ENCODE measurements around the gene ANKRD11. TPM values are rescaled to one million over a fixed set of nuclear protein-coding genes. Genes with fewer than 3 reads are reported as not detected.

ANKRD11 gene
- total and polyA plus RNA-seq, 3 experiments from 2014 or later, result 39.8 to 150 (median 130) TPM

DNA sequence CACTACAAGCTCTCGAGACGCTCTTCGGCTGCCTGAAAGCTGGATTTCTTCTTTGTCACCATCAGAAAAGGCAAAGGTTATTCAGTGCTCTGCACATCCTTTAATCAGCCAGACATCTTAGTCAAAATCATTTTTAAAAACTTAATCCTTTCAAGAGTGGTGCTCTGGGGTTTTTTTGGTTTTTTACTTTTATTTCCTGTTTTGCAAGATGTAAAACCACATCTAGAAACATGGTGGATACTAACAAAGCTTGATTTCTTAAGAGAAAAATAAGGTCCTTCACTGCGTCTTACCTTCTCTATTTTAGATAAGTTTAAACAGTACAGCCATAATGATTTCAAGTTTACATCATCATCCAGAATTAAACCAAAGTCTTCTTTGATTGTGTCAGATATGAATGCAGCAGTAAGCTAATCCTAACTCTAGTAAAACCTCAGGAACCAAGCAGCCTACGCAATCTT lies 6.3 kb downstream of the ANKRD11 start:
- H3K9me3 Mint-ChIP-seq, result peaks cover 0 to 1% (median 0%) of the 10 kb centered on the region in 5 donors
- H3K9me3 ChIP-seq (ENCODE audit: low read length), result no peaks in the 10 kb centered on the region

DNA sequence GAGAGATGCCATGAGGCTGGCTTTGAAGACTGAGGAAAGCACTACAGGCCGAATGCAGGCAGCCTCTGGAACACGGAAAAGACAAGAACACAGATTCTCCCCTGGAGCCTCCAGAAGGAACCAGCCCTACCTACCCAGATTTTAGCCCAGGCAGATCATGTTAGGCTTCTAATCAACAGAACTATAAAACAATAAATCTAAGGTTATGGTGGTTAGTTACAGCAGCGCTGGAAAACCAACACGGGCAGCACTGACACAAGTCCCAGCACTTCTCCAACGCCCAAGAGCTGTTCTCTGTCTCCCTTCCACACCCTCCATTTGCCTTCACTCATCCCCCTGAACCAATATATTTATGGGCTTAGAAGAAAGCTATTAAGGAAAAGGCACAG lies 7.5 kb downstream of the ANKRD11 start:
- H3K4me1 ChIP-seq (ENCODE audit: insufficient read depth, low read length), result peaks cover 92% of the 10 kb centered on the region
- Mint-ChIP-seq H3K4me1 (peaks cover 85 to 93% (median 91%) of the 10 kb centered on the region in 3 donors), H3K4me3 (peak overlapping the region; percentile 67 to 88 (median 77)), H3K36me3 (peaks cover 0 to 29% (median 15%) of the 10 kb centered on the region in 3 donors), H3K27ac (peak overlapping the region; percentile 44 to 98 (median 50)), H3K27me3 (peaks cover 0 to 2% of the 10 kb centered on the region in 2 donors), H3K9me3 (no peaks in the 10 kb centered on the region)
- H3K27me3 ChIP-seq (ENCODE audit: insufficient read depth, low read length, poor library complexity, severe bottlenecking), result no peaks in the 10 kb centered on the region
- H3K27ac ChIP-seq (ENCODE audit: low read depth, low read length), result no peak overlapping the region
- H3K9me3 ChIP-seq (ENCODE audit: low read length), result no peaks in the 10 kb centered on the region
- DNase-seq, result no peak
- ChIA-PET CTCF (interaction anchor here (0.9 to 1.2 kb wide), 3 partner anchors 21 to 43 kb away, joined by 3 read pairs; no protein-coding TSS in a partner anchor), POLR2A (interaction anchor here (1.3 kb wide), 1 partner anchor 9 kb away, joined by 3 read pairs; no protein-coding TSS in a partner anchor)
- no peak overlapping the region for H3K4me3 ChIP-seq (ENCODE audit: low read length)
- H3K36me3 ChIP-seq (ENCODE audit: insufficient read depth, low read length), result no peaks in the 10 kb centered on the region

More for the DNA sequence above, 6.3 kb downstream of the ANKRD11 start:
- Histone ChIP-seq H3K27ac (ENCODE audit: low read depth, low read length) (no peak overlapping the region), H3K27me3 (ENCODE audit: insufficient read depth, low read length, poor library complexity, severe bottlenecking) (no peaks in the 10 kb centered on the region), H3K36me3 (ENCODE audit: insufficient read depth, low read length) (no peaks in the 10 kb centered on the region), H3K4me1 (ENCODE audit: insufficient read depth, low read length) (peaks cover 91% of the 10 kb centered on the region), H3K4me3 (ENCODE audit: low read length) (peak overlapping the region; percentile 29)
- Mint-ChIP-seq H3K27me3 (peaks cover 0 to under 1% of the 10 kb centered on the region in 2 donors), H3K4me3 (peak overlapping the region; percentile 67 to 89 (median 84)), H3K36me3 (peaks cover 0 to 40% (median 13%) of the 10 kb centered on the region in 3 donors), H3K4me1 (peaks cover 85 to 93% (median 91%) of the 10 kb centered on the region in 3 donors), H3K27ac (peak overlapping the region; percentile 81 to 98 (median 90))
- POLR2A ChIA-PET, result interaction anchor here (1.3 to 2.0 kb wide), 3 partner anchors 10 to 29 kb away, joined by 3 to 6 read pairs (median 5); no protein-coding TSS in a partner anchor
- CTCF ChIA-PET, result interaction anchor here (0.6 to 1.4 kb wide), 6 partner anchors 13 to 170 kb away, joined by 3 to 6 read pairs (median 3); no protein-coding TSS in a partner anchor
- peak in 2 of 5 donors; percentile 78 to 86 for DNase-seq

DNA sequence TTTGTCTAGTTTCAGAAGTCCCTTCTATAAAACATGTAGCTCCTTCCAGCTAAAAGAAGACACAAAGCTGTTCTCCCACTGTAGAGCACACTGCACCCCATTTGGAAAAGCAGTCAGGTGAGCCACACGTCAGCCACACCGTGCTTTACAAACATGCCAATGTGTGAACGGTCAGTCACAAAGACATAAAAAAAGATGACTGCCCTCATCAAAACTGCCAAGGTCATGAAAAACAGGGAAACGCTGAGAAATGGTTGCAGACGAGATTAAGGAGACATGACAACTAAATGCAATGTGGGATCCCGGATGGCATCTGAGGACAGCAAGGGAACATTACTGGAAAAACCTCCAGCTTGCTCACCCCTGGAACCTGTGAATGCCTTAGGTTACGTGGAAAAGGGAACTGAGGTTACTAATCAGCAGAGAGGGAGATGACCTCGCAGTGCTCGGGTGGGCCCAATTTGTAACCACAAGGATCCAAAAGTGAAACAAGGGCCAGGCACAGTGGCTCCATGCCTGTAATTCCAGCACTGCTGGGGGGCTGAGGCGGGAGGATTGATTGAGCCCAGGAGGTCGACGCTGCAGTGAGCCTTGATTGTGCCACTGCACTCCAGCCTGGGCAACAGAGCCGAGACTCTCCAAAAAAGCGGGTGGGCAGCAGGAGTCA lies 8.1 kb downstream of the ANKRD11 start:
- Mint-ChIP-seq H3K9me3 (no peaks in the 10 kb centered on the region), H3K27ac (peak overlapping the region; percentile 49 to 98 (median 74)), H3K4me3 (peak overlapping the region; percentile 67 to 88 (median 77)), H3K36me3 (peaks cover 0 to 28% (median 15%) of the 10 kb centered on the region in 3 donors), H3K27me3 (peaks cover 0 to 2% of the 10 kb centered on the region in 2 donors), H3K4me1 (peaks cover 84 to 92% (median 92%) of the 10 kb centered on the region in 3 donors)
- Histone ChIP-seq H3K27ac (ENCODE audit: low read depth, low read length) (no peak overlapping the region), H3K9me3 (ENCODE audit: low read length) (no peaks in the 10 kb centered on the region), H3K4me1 (ENCODE audit: insufficient read depth, low read length) (peaks cover 92% of the 10 kb centered on the region), H3K4me3 (ENCODE audit: low read length) (no peak overlapping the region), H3K27me3 (ENCODE audit: insufficient read depth, low read length, poor library complexity, severe bottlenecking) (no peaks in the 10 kb centered on the region), H3K36me3 (ENCODE audit: insufficient read depth, low read length) (no peaks in the 10 kb centered on the region)
- ChIA-PET CTCF (interaction anchor here (0.9 to 1.1 kb wide), 2 partner anchors 24 to 43 kb away, joined by 3 read pairs; no protein-coding TSS in a partner anchor), POLR2A (interaction anchor here (1.3 kb wide), 1 partner anchor 8 kb away, joined by 3 read pairs; no protein-coding TSS in a partner anchor)
- no peak for DNase-seq

DNA sequence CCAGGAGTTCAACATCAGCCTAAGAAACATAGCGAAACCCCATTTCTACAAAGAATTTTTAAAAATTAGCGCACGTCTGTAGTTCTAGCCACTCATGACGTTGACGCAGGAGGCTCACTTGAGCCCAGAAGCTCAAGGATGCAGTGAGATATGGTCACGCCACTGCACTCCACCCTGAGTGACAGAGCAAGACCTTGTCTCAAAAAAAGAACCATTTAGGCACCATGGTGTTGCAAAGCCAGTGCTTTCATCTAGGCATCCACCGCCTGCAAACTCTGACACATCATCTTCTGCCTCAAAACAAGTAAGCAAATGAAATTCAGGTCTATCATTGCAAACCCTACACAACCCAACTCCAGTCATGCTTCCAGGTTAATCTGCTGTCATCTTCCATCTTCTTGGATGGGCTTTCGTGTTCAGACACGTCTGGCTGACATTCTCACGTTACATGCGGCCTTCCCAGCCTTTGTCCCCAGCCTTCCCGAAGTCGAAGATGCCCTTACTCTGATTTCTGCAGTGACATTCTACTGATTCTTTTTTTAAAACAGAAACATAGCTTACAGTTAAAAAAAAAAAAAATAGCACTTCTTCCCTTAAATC lies 8.9 kb downstream of the ANKRD11 start:
- Mint-ChIP-seq H3K4me1 (peaks cover 85 to 92% (median 91%) of the 10 kb centered on the region in 3 donors), H3K27me3 (peaks cover 0 to 2% of the 10 kb centered on the region in 2 donors), H3K4me3 (peak overlapping the region; percentile 2 to 84 (median 62)), H3K36me3 (peaks cover 0 to 23% (median 15%) of the 10 kb centered on the region in 3 donors), H3K9me3 (no peaks in the 10 kb centered on the region), H3K27ac (peak overlapping the region in 7 of 8 donors; percentile 35 to 81 (median 75))
- peaks cover 92% of the 10 kb centered on the region for H3K4me1 ChIP-seq (ENCODE audit: insufficient read depth, low read length)
- no peak overlapping the region for H3K27ac ChIP-seq (ENCODE audit: low read depth, low read length)
- POLR2A ChIA-PET, result interaction anchor here (1.1 kb wide), 1 partner anchor 9 kb away, joined by 3 read pairs; no protein-coding TSS in a partner anchor
- no peaks in the 10 kb centered on the region for H3K36me3 ChIP-seq (ENCODE audit: insufficient read depth, low read length)
- DNase-seq, result no peak
- H3K4me3 ChIP-seq (ENCODE audit: low read length), result no peak overlapping the region
- CTCF ChIA-PET, result interaction anchor here (1.2 kb wide), 1 partner anchor 9 kb away, joined by 4 read pairs; no protein-coding TSS in a partner anchor
- H3K27me3 ChIP-seq (ENCODE audit: insufficient read depth, low read length, poor library complexity, severe bottlenecking), result no peaks in the 10 kb centered on the region
- no peaks in the 10 kb centered on the region for H3K9me3 ChIP-seq (ENCODE audit: low read length)

DNA sequence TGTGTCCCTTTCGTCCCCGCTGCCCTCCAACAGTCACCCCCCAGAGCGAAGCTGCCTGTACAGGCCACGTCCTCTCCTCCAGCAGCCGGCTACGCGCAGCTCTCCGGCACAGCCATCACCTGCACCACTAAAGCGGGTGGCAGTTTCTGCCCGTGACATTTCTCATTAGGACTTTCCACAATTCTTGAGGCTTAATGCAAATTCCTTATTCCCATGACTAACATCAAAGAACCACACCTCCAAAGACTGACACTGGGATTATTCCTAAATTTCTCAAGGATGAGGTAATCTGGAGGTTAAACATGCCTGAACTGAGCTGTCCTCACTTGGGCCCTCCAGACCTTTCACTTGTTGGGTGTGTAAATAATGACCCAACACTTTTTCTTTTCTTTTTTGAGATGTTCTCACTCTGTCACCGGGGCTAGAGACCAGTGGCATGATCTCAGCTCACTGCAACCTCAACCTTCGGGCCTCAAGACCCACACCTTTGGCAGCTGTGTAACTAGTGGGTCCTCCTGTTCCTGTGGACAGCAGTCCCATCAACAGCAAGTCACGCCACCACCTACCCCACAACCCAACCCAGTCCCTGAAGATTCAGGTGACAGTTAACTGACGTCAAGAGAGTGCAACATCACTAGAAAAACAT lies 11.7 kb downstream of the ANKRD11 start:
- no peak for DNase-seq
- Mint-ChIP-seq H3K9me3 (peaks cover 0 to 3% (median 0%) of the 10 kb centered on the region in 5 donors), H3K27me3 (peaks cover 0 to 2% of the 10 kb centered on the region in 2 donors), H3K4me3 (peak overlapping the region; percentile 56 to 90 (median 67)), H3K4me1 (peaks cover 85 to 92% (median 91%) of the 10 kb centered on the region in 3 donors), H3K36me3 (peaks cover 4 to 26% (median 13%) of the 10 kb centered on the region in 3 donors), H3K27ac (peak overlapping the region; percentile 47 to 90 (median 77))
- H3K9me3 ChIP-seq (ENCODE audit: low read length), result no peaks in the 10 kb centered on the region
- CTCF ChIA-PET, result no interaction called here
- peaks cover 92% of the 10 kb centered on the region for H3K4me1 ChIP-seq (ENCODE audit: insufficient read depth, low read length)
- no peaks in the 10 kb centered on the region for H3K36me3 ChIP-seq (ENCODE audit: insufficient read depth, low read length)
- H3K27ac ChIP-seq (ENCODE audit: low read depth, low read length), result no peak overlapping the region
- H3K4me3 ChIP-seq (ENCODE audit: low read length), result peak overlapping the region; percentile 14
- no peaks in the 10 kb centered on the region for H3K27me3 ChIP-seq (ENCODE audit: insufficient read depth, low read length, poor library complexity, severe bottlenecking)
- POLR2A ChIA-PET, result no interaction called here

DNA sequence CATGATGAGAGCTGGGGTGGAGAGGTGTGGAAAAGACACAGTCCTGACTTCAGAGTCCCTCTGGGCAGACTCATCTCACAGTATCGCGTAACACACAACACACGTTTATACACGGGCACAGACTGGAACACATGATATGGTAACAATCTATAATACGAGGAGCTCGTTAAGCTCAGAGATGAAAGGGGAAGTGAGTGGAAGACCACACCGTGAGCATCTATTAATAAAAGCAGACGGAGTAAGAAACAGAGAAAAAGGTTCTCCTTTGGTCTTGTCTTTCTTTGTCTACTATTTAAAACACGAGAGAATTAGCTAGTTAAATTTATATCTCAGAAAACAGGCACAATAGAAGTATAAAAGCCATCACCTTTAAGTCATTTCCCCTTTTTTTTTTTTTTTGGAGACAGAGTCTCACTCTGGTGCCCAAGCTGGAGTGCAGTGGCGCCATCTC lies 13.5 kb downstream of the ANKRD11 start:
- Mint-ChIP-seq H3K36me3 (peaks cover 4 to 17% (median 9%) of the 10 kb centered on the region in 3 donors), H3K4me3 (peak overlapping the region; percentile 2 to 87 (median 63)), H3K9me3 (peaks cover 0 to 3% (median 0%) of the 10 kb centered on the region in 5 donors), H3K4me1 (peaks cover 86 to 93% (median 91%) of the 10 kb centered on the region in 3 donors), H3K27ac (peak overlapping the region in 7 of 8 donors; percentile 22 to 90 (median 62)), H3K27me3 (peaks cover 0 to 2% of the 10 kb centered on the region in 2 donors)
- DNase-seq, result no peak
- no peaks in the 10 kb centered on the region for H3K36me3 ChIP-seq (ENCODE audit: insufficient read depth, low read length)
- no peaks in the 10 kb centered on the region for H3K27me3 ChIP-seq (ENCODE audit: insufficient read depth, low read length, poor library complexity, severe bottlenecking)
- POLR2A ChIA-PET, result interaction anchor here (0.5 to 1.0 kb wide), 2 partner anchors 12 to 21 kb away, joined by 3 to 6 read pairs; no protein-coding TSS in a partner anchor
- H3K4me3 ChIP-seq (ENCODE audit: low read length), result no peak overlapping the region
- H3K27ac ChIP-seq (ENCODE audit: low read depth, low read length), result no peak overlapping the region
- CTCF ChIA-PET, result no interaction called here
- H3K4me1 ChIP-seq (ENCODE audit: insufficient read depth, low read length), result peaks cover 92% of the 10 kb centered on the region
- H3K9me3 ChIP-seq (ENCODE audit: low read length), result no peaks in the 10 kb centered on the region

DNA sequence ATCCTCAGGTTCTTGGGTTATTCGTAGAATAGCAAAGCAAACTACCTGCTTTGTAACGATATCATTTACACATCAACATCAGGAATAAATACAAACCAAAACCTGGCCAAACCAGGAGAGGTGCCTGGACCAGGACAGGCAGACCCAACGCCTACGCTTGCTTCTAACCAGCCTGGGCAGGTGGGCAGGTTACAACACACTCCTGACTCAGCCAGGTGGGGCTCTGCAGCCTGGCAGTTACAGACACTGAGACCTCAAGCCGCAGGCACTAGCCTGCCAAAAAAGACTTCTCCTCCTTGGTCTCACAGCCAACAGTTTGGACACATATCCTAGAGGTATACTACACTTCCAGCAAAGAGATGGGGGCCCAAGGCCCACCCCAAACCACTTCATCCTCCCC lies 14.0 kb downstream of the ANKRD11 start:
- ChIA-PET CTCF (no interaction called here), POLR2A (interaction anchor here (1.0 kb wide), 1 partner anchor 13 kb away, joined by 6 read pairs; no protein-coding TSS in a partner anchor)
- H3K9me3 ChIP-seq (ENCODE audit: low read length), result no peaks in the 10 kb centered on the region
- peaks cover 0 to 3% (median 0%) of the 10 kb centered on the region in 5 donors for H3K9me3 Mint-ChIP-seq
- peaks cover 4 to 17% (median 9%) of the 10 kb centered on the region in 3 donors for H3K36me3 Mint-ChIP-seq
- no peak overlapping the region for H3K27ac ChIP-seq (ENCODE audit: low read depth, low read length)
- H3K4me3 ChIP-seq (ENCODE audit: low read length), result peak overlapping the region; percentile 29
- peak overlapping the region in 7 of 8 donors; percentile 22 to 64 (median 58) for H3K27ac Mint-ChIP-seq
- peaks cover 92% of the 10 kb centered on the region for H3K4me1 ChIP-seq (ENCODE audit: insufficient read depth, low read length)
- peaks cover 86 to 93% (median 91%) of the 10 kb centered on the region in 3 donors for H3K4me1 Mint-ChIP-seq
- peak overlapping the region; percentile 27 to 87 (median 63) for H3K4me3 Mint-ChIP-seq
- no peak for DNase-seq
- H3K27me3 ChIP-seq (ENCODE audit: insufficient read depth, low read length, poor library complexity, severe bottlenecking), result no peaks in the 10 kb centered on the region
- peaks cover 0 to 2% of the 10 kb centered on the region in 2 donors for H3K27me3 Mint-ChIP-seq
- H3K36me3 ChIP-seq (ENCODE audit: insufficient read depth, low read length), result no peaks in the 10 kb centered on the region
